ENCODE data around the gene SHISA6.

DNA sequence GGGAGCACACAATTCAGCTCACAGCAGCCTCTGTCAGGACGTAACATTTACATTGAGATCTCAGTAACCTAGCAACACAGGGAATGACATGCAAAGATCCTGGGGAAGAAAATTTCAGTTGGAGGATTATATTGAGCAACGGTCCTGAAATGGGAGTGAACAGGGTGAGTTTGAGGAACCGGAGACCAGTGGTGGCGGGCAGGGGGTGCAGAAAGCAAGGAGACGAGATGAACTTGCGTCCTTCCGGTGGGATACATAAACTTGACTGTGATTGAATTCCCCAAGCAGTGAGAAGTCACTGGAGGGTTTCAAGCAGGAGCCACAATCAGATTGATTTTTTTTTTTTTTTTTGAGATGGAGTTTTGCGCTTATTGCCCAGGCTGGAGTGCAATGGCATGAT, 51.5 kb downstream of the SHISA6 start:
- TF ChIP-seq, protein P1, sequence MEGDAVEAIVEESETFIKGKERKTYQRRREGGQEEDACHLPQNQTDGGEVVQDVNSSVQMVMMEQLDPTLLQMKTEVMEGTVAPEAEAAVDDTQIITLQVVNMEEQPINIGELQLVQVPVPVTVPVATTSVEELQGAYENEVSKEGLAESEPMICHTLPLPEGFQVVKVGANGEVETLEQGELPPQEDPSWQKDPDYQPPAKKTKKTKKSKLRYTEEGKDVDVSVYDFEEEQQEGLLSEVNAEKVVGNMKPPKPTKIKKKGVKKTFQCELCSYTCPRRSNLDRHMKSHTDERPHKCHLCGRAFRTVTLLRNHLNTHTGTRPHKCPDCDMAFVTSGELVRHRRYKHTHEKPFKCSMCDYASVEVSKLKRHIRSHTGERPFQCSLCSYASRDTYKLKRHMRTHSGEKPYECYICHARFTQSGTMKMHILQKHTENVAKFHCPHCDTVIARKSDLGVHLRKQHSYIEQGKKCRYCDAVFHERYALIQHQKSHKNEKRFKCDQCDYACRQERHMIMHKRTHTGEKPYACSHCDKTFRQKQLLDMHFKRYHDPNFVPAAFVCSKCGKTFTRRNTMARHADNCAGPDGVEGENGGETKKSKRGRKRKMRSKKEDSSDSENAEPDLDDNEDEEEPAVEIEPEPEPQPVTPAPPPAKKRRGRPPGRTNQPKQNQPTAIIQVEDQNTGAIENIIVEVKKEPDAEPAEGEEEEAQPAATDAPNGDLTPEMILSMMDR (optimal IDR thresholded peaks at IDR 0.05 in 1 of 3, IDR thresholded peaks at IDR 0.05 in 1 of 3, conservative IDR thresholded peaks at IDR 0.05 in 1 of 3; ENCODE audit: extremely low read depth in 1 of 3, insufficient read depth in 2 of 3, low read length in 3 of 3) = no peak
- no peak for TF ChIP-seq EZH2 (IDR thresholded peaks at IDR 0.05; ENCODE audit: low read length)
